Panc1 (cell line): Measurements from ENCODE around the gene SUGCT.

ENCODE experiments used
- CTCF ChIP-seq: fragments of 450-650 bp; IDR thresholded peaks from 2 replicates; pipeline ENCODE4 v1.5.1; 2017; ENCODE audit warnings: mild to moderate bottlenecking
- POLR2AphosphoS5 ChIP-seq: IDR thresholded peaks from 2 replicates; pipeline ENCODE4 v1.6.1; 2012; ENCODE audit warnings: mild to moderate bottlenecking, low read depth, low read length, moderate library complexity
- TCF7L2 ChIP-seq: IDR thresholded peaks from 2 replicates; pipeline ENCODE4 v1.6.1; 2011; ENCODE audit warnings: mild to moderate bottlenecking, low read depth, low read length, inconsistent platforms

DNA sequence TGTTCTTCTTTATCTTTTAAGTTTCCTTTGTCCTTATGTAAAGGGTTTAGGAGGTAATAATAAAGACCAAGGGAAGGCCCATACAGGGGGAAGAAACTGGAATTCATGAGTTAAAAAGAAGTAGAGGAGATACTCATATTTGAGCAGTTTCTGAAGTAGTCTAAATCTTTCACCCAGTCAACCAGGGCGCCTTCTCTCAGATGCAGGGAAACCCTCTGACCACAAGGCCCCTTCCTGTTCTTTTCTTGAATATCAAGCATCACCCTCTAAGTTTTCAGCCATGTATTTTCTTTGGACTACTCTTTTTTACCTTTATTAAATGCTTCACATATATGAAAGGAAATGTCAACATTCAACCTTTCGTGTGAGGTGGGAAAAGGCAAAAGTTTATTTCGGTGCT lies 630.8 kb downstream of the SUGCT start:
- TF ChIP-seq CTCF (no peak), POLR2AphosphoS5 (no peak), TCF7L2 (no peak)
